ENCODE results near the gene ATRX. TPM values are rescaled to one million over a fixed set of nuclear protein-coding genes. Genes with fewer than 3 reads are reported as not detected.
"Not testable (repeated sequence)": the region's sequence is repeated elsewhere in the genome, so short reads cannot be mapped to it uniquely, and the experiment has no call there.

ATRX gene
- total and polyA plus RNA-seq, 5 donors: 18.3 to 92.0 (median 82.3) TPM

DNA sequence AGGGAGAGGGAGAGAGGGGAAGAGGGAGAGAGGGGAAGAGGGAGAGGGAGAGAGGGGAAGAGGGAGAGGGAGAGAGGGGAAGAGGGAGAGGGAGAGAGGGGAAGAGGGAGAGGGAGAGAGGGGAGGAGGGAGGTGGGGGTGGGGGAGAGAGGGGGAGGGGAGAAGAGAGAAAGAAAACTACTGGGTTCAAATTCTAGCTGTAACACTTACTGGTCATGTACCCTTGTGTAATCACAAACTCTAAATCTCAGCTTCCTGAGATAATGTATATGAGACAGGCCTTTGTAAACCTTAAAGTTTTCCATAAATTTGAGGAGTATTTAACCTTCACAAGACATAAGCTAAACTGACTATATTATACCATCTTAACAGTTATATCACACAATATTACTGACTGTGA lies 229.7 kb downstream of the ATRX start:
- ATAC-seq (no peak), DNase-seq (no peak)
- H3K9me3 ChIP-seq (ENCODE audit: control insufficient read depth, low read length): no peaks in the 10 kb centered on the region
- H3K4me3 ChIP-seq (ENCODE audit: low read length): no peak overlapping the region
- intact Hi-C loops (cut with DNase I): no loop called here
- H3K27me3 ChIP-seq (ENCODE audit: control insufficient read depth, insufficient read depth): no peaks in the 10 kb centered on the region
- H3K27ac ChIP-seq (ENCODE audit: low read length): no peak overlapping the region
- no peaks in the 10 kb centered on the region for H3K4me1 ChIP-seq (ENCODE audit: control insufficient read depth, insufficient read depth, low read length)

DNA sequence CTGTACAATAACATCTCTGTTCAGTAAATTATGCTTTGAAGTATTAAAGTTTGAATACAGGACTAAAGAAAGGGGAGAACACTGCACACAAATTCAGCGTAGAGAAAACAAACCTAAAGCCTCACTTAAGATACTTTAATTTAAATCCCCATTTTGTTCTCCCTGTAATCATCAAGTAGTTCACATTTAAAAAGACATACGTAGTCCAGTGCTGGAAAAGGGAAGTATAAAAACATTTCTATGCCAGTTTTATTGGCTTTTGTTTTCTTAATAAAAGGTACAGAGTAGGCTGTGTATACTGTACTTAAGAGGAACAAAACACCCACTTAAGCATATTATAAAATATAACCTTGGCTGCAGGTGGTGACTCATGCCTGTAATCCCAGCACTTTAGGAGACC lies 237.3 kb downstream of the ATRX start:
- no peaks in the 10 kb centered on the region for H3K27me3 ChIP-seq (ENCODE audit: control insufficient read depth, insufficient read depth)
- no peaks in the 10 kb centered on the region for H3K4me1 ChIP-seq (ENCODE audit: control insufficient read depth, insufficient read depth, low read length)
- no peak for ATAC-seq
- no peak overlapping the region for H3K27ac ChIP-seq (ENCODE audit: low read length)
- intact Hi-C loops (cut with DNase I): no loop called here
- DNase-seq: no peak
- H3K4me3 ChIP-seq (ENCODE audit: low read length): no peak overlapping the region
- no peaks in the 10 kb centered on the region for H3K9me3 ChIP-seq (ENCODE audit: control insufficient read depth, low read length)
- 78% methylated on average over 2 of the region's 2 CpGs for WGBS

GRCh38 chrX:77539778-77540177 lies 246.2 kb downstream of the ATRX start:
- H3K9me3 ChIP-seq (ENCODE audit: control insufficient read depth, low read length); H3K4me1 ChIP-seq (ENCODE audit: control insufficient read depth, insufficient read depth, low read length): not testable (repeated sequence)
- 97% methylated on average over 2 of the region's 2 CpGs for WGBS

GRCh38 chrX:77531261-77531660 lies 254.8 kb downstream of the ATRX start:
- H3K9me3 ChIP-seq (ENCODE audit: control insufficient read depth, low read length); H3K4me1 ChIP-seq (ENCODE audit: control insufficient read depth, insufficient read depth, low read length); H3K27me3 ChIP-seq (ENCODE audit: control insufficient read depth, insufficient read depth); DNase-seq; ATAC-seq; H3K4me3 ChIP-seq (ENCODE audit: low read length); intact Hi-C loops (cut with DNase I); H3K27ac ChIP-seq (ENCODE audit: low read length): not testable (repeated sequence)
- WGBS: 99% methylated on average over 2 of the region's 2 CpGs

More at GRCh38 chrX:77539778-77540177, 246.2 kb downstream of the ATRX start:
- H3K4me3 ChIP-seq (ENCODE audit: low read length); DNase-seq; intact Hi-C loops (cut with DNase I); H3K27me3 ChIP-seq (ENCODE audit: control insufficient read depth, insufficient read depth); H3K27ac ChIP-seq (ENCODE audit: low read length); ATAC-seq: not testable (repeated sequence)

DNA sequence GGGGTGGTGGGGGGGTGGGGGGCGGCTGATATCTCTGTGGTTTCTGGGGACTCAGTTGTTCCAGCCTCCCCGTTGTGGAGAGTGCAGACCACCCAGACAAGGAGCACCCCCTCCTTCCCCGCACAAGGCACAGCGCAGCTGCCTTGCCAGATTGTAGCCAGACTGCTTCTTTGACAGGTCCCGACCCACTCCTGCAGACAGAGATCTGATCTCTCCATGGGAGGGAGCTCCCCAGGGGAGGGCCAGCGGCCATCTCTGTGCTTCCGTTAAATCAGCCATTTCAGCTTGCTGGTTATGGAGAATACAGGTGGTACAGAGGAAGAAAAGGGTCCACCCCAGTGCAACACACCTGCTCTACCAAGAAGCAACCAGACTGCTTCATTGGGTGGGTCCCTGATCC lies 258.0 kb downstream of the ATRX start:
- Histone ChIP-seq H3K4me3 (ENCODE audit: low read length) (no peak overlapping the region), H3K27ac (ENCODE audit: low read length) (no peak overlapping the region), H3K9me3 (ENCODE audit: control insufficient read depth, low read length) (no peaks in the 10 kb centered on the region), H3K27me3 (ENCODE audit: control insufficient read depth, insufficient read depth) (no peaks in the 10 kb centered on the region), H3K4me1 (ENCODE audit: control insufficient read depth, insufficient read depth, low read length) (no peaks in the 10 kb centered on the region)
- DNase-seq (peak; percentile 15 to 37 (median 24)), ATAC-seq (peak; percentile 11 to 20)
- intact Hi-C loops (cut with DNase I): no loop called here
- WGBS: 53% methylated on average over 7 of the region's 7 CpGs

GRCh38 chrX:77527233-77528001 lies 258.6 kb downstream of the ATRX start:
- Histone ChIP-seq H3K4me1 (ENCODE audit: control insufficient read depth, insufficient read depth, low read length) (no peaks in the 10 kb centered on the region), H3K27me3 (ENCODE audit: control insufficient read depth, insufficient read depth) (no peaks in the 10 kb centered on the region), H3K9me3 (ENCODE audit: control insufficient read depth, low read length) (no peaks in the 10 kb centered on the region), H3K27ac (ENCODE audit: low read length) (no peak overlapping the region), H3K4me3 (ENCODE audit: low read length) (no peak overlapping the region)
- DNase-seq (peak; percentile 62 to 85 (median 83)), ATAC-seq (peak; percentile 87 to 91)
- intact Hi-C loops (cut with DNase I): no loop called here
- WGBS: 53% methylated on average over 18 of the region's 18 CpGs

- intact Hi-C loops (cut with DNase I): no loop called here
- WGBS: 98% methylated on average over 1 of the region's 1 CpG
- ATAC-seq (no peak), DNase-seq (no peak)
- H3K27ac ChIP-seq (ENCODE audit: low read length): no peak overlapping the region
- H3K27me3 ChIP-seq (ENCODE audit: control insufficient read depth, insufficient read depth): no peaks in the 10 kb centered on the region
- H3K4me1 ChIP-seq (ENCODE audit: control insufficient read depth, insufficient read depth, low read length): no peaks in the 10 kb centered on the region
- H3K9me3 ChIP-seq (ENCODE audit: control insufficient read depth, low read length): no peaks in the 10 kb centered on the region
- no peak overlapping the region for H3K4me3 ChIP-seq (ENCODE audit: low read length)
Observed at GRCh38 chrX:77519765-77520164, 266.3 kb downstream of the ATRX start.

DNA sequence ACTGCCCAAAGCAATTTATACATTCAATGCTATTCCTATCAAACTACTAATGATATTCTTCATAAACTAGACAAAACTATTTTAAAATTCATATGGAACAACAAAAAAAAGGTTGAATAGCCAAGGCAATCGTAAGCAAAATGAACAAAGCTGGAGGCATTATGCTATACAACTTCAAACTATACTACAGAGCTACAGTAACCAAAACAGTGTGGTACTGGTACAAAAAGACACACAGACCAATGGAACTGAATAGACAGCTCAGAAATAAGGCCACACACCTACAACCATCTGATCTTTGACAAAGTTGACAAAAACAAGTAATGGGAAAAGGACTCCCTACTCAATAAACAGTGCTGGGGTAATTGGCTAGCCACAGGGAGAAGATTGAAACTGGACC lies 271.8 kb downstream of the ATRX start:
- Histone ChIP-seq H3K9me3 (ENCODE audit: control insufficient read depth, low read length) (no peaks in the 10 kb centered on the region), H3K27me3 (ENCODE audit: control insufficient read depth, insufficient read depth) (no peaks in the 10 kb centered on the region), H3K4me1 (ENCODE audit: control insufficient read depth, insufficient read depth, low read length) (no peaks in the 10 kb centered on the region), H3K27ac (ENCODE audit: low read length) (no peak overlapping the region), H3K4me3 (ENCODE audit: low read length) (no peak overlapping the region)
- no peak for ATAC-seq
- 98% methylated on average over 1 of the region's 1 CpG for WGBS
- no peak for DNase-seq
- intact Hi-C loops (cut with DNase I): no loop called here

DNA sequence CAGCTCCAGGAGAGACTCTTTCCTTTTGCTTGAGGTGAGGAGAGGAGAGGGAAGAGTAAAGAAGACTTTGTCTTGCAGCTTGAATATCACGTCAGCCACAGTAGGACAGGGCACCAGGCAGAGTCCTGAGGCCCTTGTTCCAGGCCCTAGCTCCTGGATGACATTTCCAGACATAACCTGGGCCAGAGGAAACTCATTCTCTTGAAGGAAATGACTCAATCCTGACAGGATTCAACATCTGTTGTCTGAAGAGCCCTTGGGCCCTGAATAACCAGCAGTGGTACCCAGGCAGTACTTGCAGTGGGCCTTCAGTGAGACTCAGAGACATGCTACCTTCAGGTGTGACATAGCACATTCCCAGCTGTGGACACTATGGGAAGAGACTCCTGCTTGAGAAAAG lies 276.0 kb downstream of the ATRX start:
- no peaks in the 10 kb centered on the region for H3K9me3 ChIP-seq (ENCODE audit: control insufficient read depth, low read length)
- ATAC-seq (no peak), DNase-seq (no peak)
- no peak overlapping the region for H3K4me3 ChIP-seq (ENCODE audit: low read length)
- no peaks in the 10 kb centered on the region for H3K4me1 ChIP-seq (ENCODE audit: control insufficient read depth, insufficient read depth, low read length)
- 92% methylated on average over 1 of the region's 1 CpG for WGBS
- intact Hi-C loops (cut with DNase I): no loop called here
- H3K27me3 ChIP-seq (ENCODE audit: control insufficient read depth, insufficient read depth): no peaks in the 10 kb centered on the region
- no peak overlapping the region for H3K27ac ChIP-seq (ENCODE audit: low read length)

DNA sequence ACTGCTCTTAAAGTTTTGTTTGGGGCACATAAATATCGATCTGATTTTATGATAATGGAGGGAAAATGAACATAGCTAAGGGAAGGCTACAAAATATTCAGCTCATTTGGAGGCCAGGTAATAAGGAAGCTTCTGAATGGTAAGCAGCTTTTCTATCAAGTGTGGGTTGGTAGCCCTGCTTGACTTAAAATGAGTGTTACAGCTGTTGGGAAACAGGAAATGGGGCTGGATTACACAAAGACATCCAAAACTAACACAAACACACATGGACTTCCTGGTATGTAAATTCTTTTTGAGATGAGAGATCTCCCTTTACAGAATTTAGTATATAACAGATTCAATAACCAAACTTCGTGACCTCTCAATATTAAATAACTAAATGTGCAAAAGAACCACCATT lies 280.8 kb downstream of the ATRX start:
- intact Hi-C loops (cut with DNase I): no loop called here

GRCh38 chrX:77502951-77503525 lies 283.0 kb downstream of the ATRX start:
- Histone ChIP-seq H3K4me1 (ENCODE audit: control insufficient read depth, insufficient read depth, low read length) (no peaks in the 10 kb centered on the region), H3K4me3 (ENCODE audit: low read length) (no peak overlapping the region), H3K9me3 (ENCODE audit: control insufficient read depth, low read length) (no peaks in the 10 kb centered on the region), H3K27ac (ENCODE audit: low read length) (no peak overlapping the region), H3K27me3 (ENCODE audit: control insufficient read depth, insufficient read depth) (no peaks in the 10 kb centered on the region)
- intact Hi-C loops (cut with DNase I): no loop called here
- ATAC-seq (no peak), DNase-seq (no peak)
- 27% methylated on average over 2 of the region's 2 CpGs for WGBS

More for the DNA sequence above, 280.8 kb downstream of the ATRX start:
- no peak for DNase-seq
- no peak overlapping the region for H3K4me3 ChIP-seq (ENCODE audit: low read length)
- H3K27ac ChIP-seq (ENCODE audit: low read length): no peak overlapping the region
- WGBS: 57% methylated on average over 2 of the region's 2 CpGs
- H3K4me1 ChIP-seq (ENCODE audit: control insufficient read depth, insufficient read depth, low read length): no peaks in the 10 kb centered on the region
- no peaks in the 10 kb centered on the region for H3K9me3 ChIP-seq (ENCODE audit: control insufficient read depth, low read length)
- H3K27me3 ChIP-seq (ENCODE audit: control insufficient read depth, insufficient read depth): no peaks in the 10 kb centered on the region
- peak in 1 of 2 donors; percentile 59 for ATAC-seq
